Vagina (tissue), 2 donors: ENCODE data around the gene SAE1.

Source experiments
- CTCF ChIP-seq, 3 experiments: fragments of 450-650 bp in 2 of 3; fragments of 200-600 bp in 1 of 3; sonication (generic) in 1 of 3; IDR thresholded peaks; one replicate each; pipeline ENCODE4 v1.5.1; 2017 to 2019; ENCODE audit warnings: antibody characterized with exemption in 3 of 3, mild to moderate bottlenecking in 2 of 3, moderate library complexity in 2 of 3
- POLR2A ChIP-seq, 2 donors: fragments of 450-650 bp; IDR thresholded peaks; one replicate each; pipeline ENCODE4 v1.6.1; 2017; ENCODE audit warnings: antibody characterized with exemption in 2 of 2, mild to moderate bottlenecking in 2 of 2, moderate library complexity in 2 of 2
- POLR2AphosphoS5 ChIP-seq, 2 donors: sonication (generic); formaldehyde crosslinking; IDR thresholded peaks; one replicate each; pipeline ENCODE4 v1.9.0; 2017; ENCODE audit warnings: antibody characterized with exemption in 2 of 2, mild to moderate bottlenecking in 2 of 2, low read depth in 1 of 2; ENCODE audit not compliant: insufficient read depth in 1 of 2

- TF ChIP-seq CTCF (IDR thresholded peaks at IDR 0.05) = no peak
- TF ChIP-seq POLR2A (IDR thresholded peaks at IDR 0.05) = no peak
- no peak for TF ChIP-seq POLR2AphosphoS5 (IDR thresholded peaks at IDR 0.05; ENCODE audit: insufficient read depth in 1 of 2, low read depth in 1 of 2)
Measured at GRCh38 chr19:47241919-47242577, 111.4 kb downstream of the SAE1 start.
